HAP-1 (cell line): ENCODE data around the gene SVOP.
"Not testable (repeated sequence)": the region's sequence is repeated elsewhere in the genome, so short reads cannot be mapped to it uniquely, and the experiment has no call there.

Source experiments
- DNase-seq, 2 experiments: peaks; one replicate each; pipeline ENCODE4 v3.0.0-alpha.2; 2016 to 2020; ENCODE audit warnings: low spot score in 2 of 2
- H3K27me3 ChIP-seq: fragments of 250-450 bp; sonication (Bioruptor Pico); 2 replicates; pipeline ENCODE4 v1.5.1; 2020; ENCODE audit warnings: low read depth, mild to moderate bottlenecking, moderate library complexity
- H3K36me3 ChIP-seq: fragments of 250-450 bp; sonication (Bioruptor Pico); replicated peaks from 2 replicates; pipeline ENCODE4 v1.5.1; 2020; ENCODE audit warnings: mild to moderate bottlenecking
- H3K4me1 ChIP-seq: fragments of 250-450 bp; sonication (Bioruptor Pico); 2 replicates; pipeline ENCODE4 v1.5.1; 2020; ENCODE audit warnings: mild to moderate bottlenecking
- H3K4me3 ChIP-seq: fragments of 250-450 bp; sonication (Bioruptor Pico); 2 replicates; pipeline ENCODE4 v1.5.1; 2020; ENCODE audit warnings: mild to moderate bottlenecking, moderate library complexity
- H3K9me3 ChIP-seq: fragments of 250-450 bp; sonication (Bioruptor Pico); 2 replicates; pipeline ENCODE4 v1.5.1; 2020; ENCODE audit warnings: mild to moderate bottlenecking, moderate library complexity
- in situ Hi-C: fragments of 300-500 bp; cut with MboI; formaldehyde crosslinking; loops from 3 replicates; pipeline ENCODE4 v1.14.3; 2020; ENCODE audit warnings: low sequenced_read_pairs, inconsistent platforms, mixed read lengths

SVOP gene, protein sequence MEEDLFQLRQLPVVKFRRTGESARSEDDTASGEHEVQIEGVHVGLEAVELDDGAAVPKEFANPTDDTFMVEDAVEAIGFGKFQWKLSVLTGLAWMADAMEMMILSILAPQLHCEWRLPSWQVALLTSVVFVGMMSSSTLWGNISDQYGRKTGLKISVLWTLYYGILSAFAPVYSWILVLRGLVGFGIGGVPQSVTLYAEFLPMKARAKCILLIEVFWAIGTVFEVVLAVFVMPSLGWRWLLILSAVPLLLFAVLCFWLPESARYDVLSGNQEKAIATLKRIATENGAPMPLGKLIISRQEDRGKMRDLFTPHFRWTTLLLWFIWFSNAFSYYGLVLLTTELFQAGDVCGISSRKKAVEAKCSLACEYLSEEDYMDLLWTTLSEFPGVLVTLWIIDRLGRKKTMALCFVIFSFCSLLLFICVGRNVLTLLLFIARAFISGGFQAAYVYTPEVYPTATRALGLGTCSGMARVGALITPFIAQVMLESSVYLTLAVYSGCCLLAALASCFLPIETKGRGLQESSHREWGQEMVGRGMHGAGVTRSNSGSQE

DNA sequence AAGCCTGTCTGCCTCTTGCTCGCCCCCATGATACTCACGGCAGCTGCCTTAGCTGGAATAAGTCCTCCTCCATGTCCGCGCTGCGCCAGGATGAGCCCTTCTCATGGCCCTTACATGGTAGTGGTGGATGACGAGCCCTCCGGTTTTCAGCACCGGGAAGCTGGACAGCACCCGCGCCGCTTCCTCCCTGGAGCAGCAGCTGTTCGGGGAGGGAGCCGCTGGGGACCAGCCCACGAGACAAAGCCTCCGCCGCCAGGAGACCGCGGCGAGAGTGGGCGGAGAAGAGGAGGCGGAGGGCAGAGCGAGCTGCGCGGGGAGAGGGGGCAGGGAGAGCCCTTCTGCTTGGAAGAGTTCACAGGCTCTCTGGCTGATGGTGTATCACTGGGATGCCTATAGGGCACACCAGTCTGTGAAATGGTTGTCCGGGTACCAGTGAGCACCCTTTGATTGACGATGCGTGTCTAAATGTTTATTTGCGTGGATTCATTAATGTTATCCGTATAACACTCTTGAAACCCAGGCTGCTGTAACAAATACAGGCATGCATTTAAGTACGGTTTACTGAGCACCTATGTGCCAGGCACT lies at the start of gene SVOP:
Gene SVOP, minus strand, starts transcription at position 273 of the 585 bp plus-strand sequence. Its CDS starts 200 bp downstream, at position 73.
- Histone ChIP-seq H3K4me1 (no peaks in the 10 kb centered on the region), H3K9me3 (no peaks in the 10 kb centered on the region), H3K36me3 (no peaks in the 10 kb centered on the region), H3K27me3 (0 out of 2 replicates have a peak, but pooled peaks cover 3% of the 10 kb centered on the region), H3K4me3 (no peak within 1 kb of the TSS)
- DNase-seq: peak; percentile 70 to 91
- in situ Hi-C loops: no loop called here

- Histone ChIP-seq H3K36me3 (peaks cover 15% of the 10 kb centered on the region), H3K4me3 (no peak overlapping the region)
- in situ Hi-C loops: no loop called here
Measured at GRCh38 chr12:109069307-109070271, 48.7 kb upstream of the SVOP start.

GRCh38 chr12:109065853-109066193 lies 45.0 kb upstream of the SVOP start:
- in situ Hi-C loops: no loop called here
- H3K4me1 ChIP-seq: no peaks in the 10 kb centered on the region

More at GRCh38 chr12:109069307-109070271, 48.7 kb upstream of the SVOP start:
- no peaks in the 10 kb centered on the region for H3K9me3 ChIP-seq
- H3K4me1 ChIP-seq: no peaks in the 10 kb centered on the region
- no peaks in the 10 kb centered on the region for H3K27me3 ChIP-seq
- DNase-seq: peak in 1 of 2 experiments; percentile 18

GRCh38 chr12:109065154-109065852 lies 44.4 kb upstream of the SVOP start:
- Histone ChIP-seq H3K9me3 (no peaks in the 10 kb centered on the region), H3K4me1 (no peaks in the 10 kb centered on the region), H3K27me3 (no peaks in the 10 kb centered on the region), H3K36me3 (peaks cover 7% of the 10 kb centered on the region), H3K4me3 (no peak overlapping the region)
- in situ Hi-C loops: no loop called here
- no peak for DNase-seq

More at GRCh38 chr12:109065853-109066193, 45.0 kb upstream of the SVOP start:
- Histone ChIP-seq H3K36me3 (peaks cover 7% of the 10 kb centered on the region), H3K4me3 (no peak overlapping the region), H3K9me3 (no peaks in the 10 kb centered on the region), H3K27me3 (no peaks in the 10 kb centered on the region)
- DNase-seq: no peak

DNA sequence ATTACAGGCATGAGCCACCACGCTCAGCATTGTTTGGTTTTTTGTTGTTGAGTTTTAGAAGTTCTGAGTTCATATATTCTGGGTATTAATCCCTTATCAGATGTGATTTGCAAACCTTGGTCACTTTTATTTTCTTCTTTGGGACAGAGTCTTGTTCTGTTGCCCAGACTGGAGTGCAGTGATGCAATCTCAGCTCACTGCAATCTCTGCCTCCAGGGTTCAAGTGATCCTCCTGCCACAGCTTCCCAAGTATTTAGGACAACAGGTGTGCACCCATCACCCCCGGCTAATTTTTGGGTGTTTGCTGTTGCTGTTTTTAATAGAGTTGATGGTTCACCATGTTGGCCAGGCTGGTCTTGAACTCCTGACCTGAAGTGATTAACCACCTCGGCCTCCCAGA lies 43.3 kb upstream of the SVOP start:
- Histone ChIP-seq H3K9me3 (no peaks in the 10 kb centered on the region), H3K4me1 (no peaks in the 10 kb centered on the region), H3K36me3 (peaks cover 7% of the 10 kb centered on the region), H3K4me3 (no peak overlapping the region), H3K27me3 (no peaks in the 10 kb centered on the region)
- in situ Hi-C loops: no loop called here
- no peak for DNase-seq

GRCh38 chr12:109058773-109059172 lies 37.9 kb upstream of the SVOP start:
- DNase-seq: no peak
- H3K4me1 ChIP-seq: 0 out of 2 replicates have a peak, but pooled peaks cover 2% of the 10 kb centered on the region
- no peaks in the 10 kb centered on the region for H3K9me3 ChIP-seq
- H3K4me3 ChIP-seq: no peak overlapping the region
- in situ Hi-C loops: no loop called here
- H3K27me3 ChIP-seq: no peaks in the 10 kb centered on the region
- H3K36me3 ChIP-seq: peaks cover 10% of the 10 kb centered on the region; the same call in 1 of the 2 replicates

DNA sequence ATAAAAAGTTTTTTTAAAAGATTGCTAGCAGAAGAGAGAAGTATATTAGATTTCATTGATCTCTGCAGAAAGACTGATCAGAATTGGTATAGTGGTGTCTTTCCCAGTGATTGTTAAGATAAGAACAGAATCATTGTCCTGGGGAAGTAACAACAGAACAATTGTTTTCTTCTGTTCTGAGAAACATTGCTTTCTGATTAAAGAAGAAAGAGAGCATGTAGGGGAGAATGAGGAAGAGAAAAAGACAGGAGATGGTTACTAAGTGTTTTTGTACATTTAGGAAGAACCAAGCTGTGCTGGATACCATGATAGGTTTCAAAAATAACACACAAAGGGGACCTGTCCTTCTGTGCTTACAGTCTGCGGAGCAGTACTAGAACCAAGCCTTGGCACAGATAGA lies 36.5 kb upstream of the SVOP start:
- H3K4me1 ChIP-seq: peaks cover 5% of the 10 kb centered on the region; the same call in 1 of the 2 replicates
- in situ Hi-C loops: no loop called here

GRCh38 chr12:109056891-109057290 lies 36.0 kb upstream of the SVOP start:
- H3K4me3 ChIP-seq: no peak overlapping the region
- H3K4me1 ChIP-seq: peaks cover 7% of the 10 kb centered on the region; the same call in 1 of the 2 replicates
- in situ Hi-C loops: no loop called here
- H3K9me3 ChIP-seq: no peaks in the 10 kb centered on the region
- H3K36me3 ChIP-seq: peaks cover 10% of the 10 kb centered on the region; the same call in 1 of the 2 replicates
- no peaks in the 10 kb centered on the region for H3K27me3 ChIP-seq
- DNase-seq: no peak

More for the DNA sequence above, 36.5 kb upstream of the SVOP start:
- no peak overlapping the region for H3K4me3 ChIP-seq
- DNase-seq: no peak
- peaks cover 10% of the 10 kb centered on the region; the same call in 1 of the 2 replicates for H3K36me3 ChIP-seq
- H3K27me3 ChIP-seq: no peaks in the 10 kb centered on the region
- no peaks in the 10 kb centered on the region for H3K9me3 ChIP-seq

DNA sequence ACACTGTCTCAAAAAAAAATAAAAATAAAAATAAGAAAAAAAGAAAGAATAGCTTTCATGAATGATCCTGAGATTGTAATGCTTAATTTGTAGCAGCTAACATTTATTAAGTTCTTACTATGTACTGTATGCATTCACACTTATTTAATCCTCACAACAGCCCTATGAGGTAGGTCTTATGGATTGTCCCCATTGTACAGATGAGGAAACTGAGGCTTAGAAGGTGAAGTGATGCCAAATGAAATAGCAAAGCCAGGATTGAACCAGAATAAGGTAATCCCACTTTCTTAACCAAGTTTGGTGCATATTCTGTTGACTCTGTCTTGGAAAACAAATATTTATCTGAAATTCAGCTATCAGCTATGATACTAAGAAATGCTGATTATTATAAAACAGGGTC lies 33.7 kb upstream of the SVOP start:
- peaks cover 8% of the 10 kb centered on the region; the same call in 1 of the 2 replicates for H3K4me1 ChIP-seq

GRCh38 chr12:109054124-109054513 lies 33.3 kb upstream of the SVOP start:
- H3K36me3 ChIP-seq, in situ Hi-C loops, H3K27me3 ChIP-seq, DNase-seq, H3K4me1 ChIP-seq, H3K9me3 ChIP-seq: not testable (repeated sequence)
- peak overlapping the region; percentile 98; the same call in 1 of the 2 replicates for H3K4me3 ChIP-seq

More for the DNA sequence above, 33.7 kb upstream of the SVOP start:
- Histone ChIP-seq H3K36me3 (peaks cover 10% of the 10 kb centered on the region; the same call in 1 of the 2 replicates), H3K9me3 (no peaks in the 10 kb centered on the region), H3K4me3 (no peak overlapping the region), H3K27me3 (no peaks in the 10 kb centered on the region)
- in situ Hi-C loops: no loop called here
- DNase-seq: no peak

DNA sequence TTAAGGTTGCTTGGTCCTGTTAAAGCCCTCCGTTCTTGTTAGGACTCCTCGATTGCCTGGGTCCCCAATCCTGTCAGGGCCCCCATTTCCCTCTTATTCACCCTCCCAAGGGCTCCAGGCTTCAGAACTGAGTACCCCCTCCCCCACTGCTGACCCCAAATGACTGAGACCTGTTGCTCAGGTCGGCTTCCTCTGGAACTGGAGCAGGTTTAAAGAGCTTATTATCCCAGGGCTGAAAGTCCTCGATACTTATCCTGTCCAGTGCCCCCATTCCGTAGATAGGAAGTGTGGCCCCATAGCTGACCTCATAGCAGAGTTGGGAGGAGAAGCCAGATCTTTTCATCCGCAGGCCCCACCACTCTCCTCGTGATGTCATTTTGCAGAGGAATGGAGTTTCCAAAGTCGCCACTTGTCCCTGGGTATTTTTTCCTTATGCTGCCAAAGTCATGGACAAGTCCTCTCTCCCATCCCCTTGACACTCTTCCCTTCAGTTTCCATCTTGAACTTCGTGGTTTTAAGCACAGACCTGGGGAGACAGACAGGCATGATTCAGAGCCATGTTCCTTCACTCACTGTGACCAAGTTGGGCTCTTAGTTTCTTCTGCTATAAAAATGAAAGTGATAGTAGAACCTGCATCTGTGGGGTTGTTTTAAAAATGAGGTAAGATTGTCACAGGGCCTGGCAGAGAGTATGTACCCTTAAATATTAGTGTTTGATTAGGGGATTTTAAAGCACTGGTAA lies 32.7 kb upstream of the SVOP start:
- H3K27me3 ChIP-seq: no peaks in the 10 kb centered on the region
- in situ Hi-C loops: no loop called here
- no peak for DNase-seq
- peaks cover 10% of the 10 kb centered on the region; the same call in 1 of the 2 replicates for H3K36me3 ChIP-seq
- H3K4me3 ChIP-seq: peak overlapping the region; percentile 98
- peaks cover 8% of the 10 kb centered on the region; the same call in 1 of the 2 replicates for H3K4me1 ChIP-seq
- H3K9me3 ChIP-seq: no peaks in the 10 kb centered on the region
